ENCODE data around the gene POLD2.
A peak's percentile ranks its signal among the peaks of the same experiment; 100 is the strongest.
"Not testable (repeated sequence)": the region's sequence is repeated elsewhere in the genome, so short reads cannot be mapped to it uniquely, and the experiment has no call there.

The POLD2 gene

DNA sequence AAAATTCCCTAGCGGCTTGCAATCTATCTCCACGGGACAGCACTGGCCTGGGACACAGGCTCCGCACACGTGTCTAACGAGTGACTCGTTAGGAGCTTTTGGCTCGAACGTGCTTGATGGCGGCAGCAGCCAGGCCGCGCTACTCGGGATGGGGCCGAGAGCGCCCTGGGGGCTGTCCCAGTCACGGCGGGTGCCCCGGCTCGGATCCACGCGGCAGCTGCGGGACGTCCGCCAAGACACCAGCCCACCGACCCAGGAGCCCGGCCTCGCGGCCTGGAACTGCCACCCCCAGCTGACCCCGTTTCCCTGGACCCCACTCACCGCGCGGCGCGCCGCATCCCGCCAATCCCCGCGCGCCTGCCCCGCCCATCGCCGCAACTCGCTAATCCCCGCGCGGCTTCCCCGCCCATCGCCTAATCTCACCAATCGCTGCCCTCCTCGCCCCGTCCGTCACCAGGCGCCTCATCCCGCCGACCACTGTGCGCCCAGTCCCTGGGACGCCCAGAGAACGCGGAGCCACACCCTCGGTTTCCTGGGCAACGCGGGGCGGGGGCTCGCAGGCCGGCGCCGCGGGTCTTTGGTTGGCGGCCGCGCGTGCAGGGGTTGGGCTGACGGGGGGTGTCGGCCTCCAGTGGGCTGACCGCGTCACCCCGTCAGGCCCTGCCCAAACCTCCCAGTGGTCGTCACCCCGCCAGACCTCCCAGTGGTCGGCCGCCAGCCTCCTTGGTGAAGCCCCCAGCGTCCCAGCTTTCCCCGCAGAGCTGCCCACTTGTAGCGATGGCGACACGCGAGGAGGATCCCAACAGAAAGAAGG lies at the start of gene POLD2:
Gene POLD2, minus strand, starts transcription at position 359 of the 814 bp plus-strand sequence. CDS start 1,495 bp downstream, outside the sequence.
- DNase-seq, result peak; percentile 89

DNA sequence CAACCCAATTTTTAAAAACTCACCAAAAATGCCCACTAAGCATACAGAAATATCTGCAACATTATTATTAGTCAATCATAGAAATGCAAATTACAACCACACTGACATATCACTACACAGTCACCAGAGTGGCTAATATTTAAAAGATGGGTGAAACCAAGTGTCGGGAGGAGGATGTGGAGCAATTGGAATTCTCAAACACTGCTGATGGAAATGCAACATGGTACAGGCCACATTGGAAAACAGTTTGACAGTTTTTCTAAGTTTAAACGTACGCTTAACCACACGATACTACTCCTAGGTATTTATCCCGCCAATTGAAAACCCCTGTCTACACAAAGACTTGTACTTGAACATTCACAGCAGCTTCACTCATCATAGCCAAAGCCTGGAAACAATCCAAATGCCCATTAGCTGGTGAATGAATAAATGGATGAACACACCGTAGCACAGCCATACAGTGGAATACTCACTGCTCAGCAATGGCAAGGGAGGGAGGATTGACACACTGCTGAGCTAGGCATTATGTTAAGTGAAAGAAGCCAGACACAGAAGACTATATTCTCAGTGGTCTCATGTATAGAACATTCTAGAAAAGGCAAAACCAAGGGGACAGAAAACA lies 49.6 kb upstream of the POLD2 start:
- peak; percentile 17 for DNase-seq

DNA sequence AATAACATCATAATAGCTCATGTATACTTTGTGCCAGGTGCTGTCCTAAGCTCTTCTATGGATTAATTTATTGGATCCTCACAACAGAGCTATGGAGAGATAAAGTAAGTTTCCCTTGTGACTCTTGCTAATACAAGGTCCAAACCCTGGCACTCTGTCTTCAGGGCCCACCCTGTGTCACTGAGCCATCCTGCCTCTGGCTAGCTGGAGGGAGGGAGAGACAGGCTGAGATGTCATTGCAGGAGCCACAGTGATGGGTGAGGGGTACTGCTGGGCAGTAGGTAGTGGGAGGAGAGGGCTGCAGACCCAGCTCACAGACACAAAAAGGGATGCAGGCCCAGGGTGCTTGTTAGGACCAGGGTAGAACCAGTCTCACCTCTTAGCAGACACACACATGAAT lies 49.0 kb upstream of the POLD2 start:
- DNase-seq, result no peak

DNA sequence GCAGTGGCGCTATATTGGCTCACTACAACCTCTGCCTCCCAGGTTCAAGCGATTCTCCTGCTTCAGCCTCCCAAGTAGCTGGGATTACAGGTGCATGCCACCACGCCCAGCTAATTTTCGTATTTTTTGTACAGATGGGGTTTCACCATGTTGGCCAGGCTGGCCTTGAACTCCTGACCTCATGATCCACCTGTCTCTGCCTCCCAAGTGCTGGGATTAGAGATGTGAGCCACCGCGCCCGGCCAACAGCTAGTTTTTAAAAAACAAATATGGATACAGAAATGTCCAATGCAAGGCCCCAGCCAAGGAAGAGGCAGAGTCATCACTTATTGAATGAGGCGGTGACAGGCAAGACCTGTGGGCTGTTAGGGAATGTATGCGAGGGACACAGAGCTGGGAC lies 48.6 kb upstream of the POLD2 start:
- not testable (repeated sequence) for DNase-seq

DNA sequence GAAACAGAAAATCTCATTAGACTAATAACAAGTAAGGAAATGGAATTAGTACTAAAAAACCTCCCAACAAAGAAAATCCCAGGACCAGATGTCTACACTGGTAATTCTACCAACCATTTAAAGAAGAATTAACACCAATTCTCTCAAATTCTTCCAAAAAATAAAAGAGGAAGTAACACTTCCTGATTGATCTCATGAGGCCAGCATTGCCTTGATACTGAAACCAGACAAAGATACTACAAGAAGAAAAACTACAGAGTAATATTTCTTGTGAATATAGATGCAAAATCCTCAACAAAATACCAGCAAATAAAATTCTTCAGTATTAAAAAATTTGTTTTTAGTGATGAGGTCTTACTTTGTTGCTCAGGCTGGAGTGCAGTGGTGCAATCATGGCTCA lies 44.6 kb upstream of the POLD2 start:
- DNase-seq, result no peak

DNA sequence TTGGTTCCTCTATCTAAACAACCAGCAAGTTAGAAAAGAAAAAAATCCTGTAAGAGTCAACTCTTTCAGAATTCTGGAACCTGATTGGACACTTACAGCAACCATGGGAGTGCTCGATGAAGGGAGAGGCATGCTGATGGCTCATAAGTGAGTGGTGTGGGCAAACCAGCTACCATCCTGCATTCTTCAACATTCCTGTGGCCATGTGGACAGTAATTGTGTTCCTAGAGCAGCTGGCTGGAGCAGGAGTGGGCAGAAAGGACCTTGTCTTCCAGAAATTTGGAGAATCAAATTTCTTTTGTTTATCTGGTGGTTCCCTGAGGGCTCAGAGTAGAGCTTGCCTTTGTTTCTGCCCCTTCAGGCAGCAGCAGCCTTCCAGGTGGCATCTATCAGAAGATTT lies 40.2 kb upstream of the POLD2 start:
- DNase-seq, result no peak

DNA sequence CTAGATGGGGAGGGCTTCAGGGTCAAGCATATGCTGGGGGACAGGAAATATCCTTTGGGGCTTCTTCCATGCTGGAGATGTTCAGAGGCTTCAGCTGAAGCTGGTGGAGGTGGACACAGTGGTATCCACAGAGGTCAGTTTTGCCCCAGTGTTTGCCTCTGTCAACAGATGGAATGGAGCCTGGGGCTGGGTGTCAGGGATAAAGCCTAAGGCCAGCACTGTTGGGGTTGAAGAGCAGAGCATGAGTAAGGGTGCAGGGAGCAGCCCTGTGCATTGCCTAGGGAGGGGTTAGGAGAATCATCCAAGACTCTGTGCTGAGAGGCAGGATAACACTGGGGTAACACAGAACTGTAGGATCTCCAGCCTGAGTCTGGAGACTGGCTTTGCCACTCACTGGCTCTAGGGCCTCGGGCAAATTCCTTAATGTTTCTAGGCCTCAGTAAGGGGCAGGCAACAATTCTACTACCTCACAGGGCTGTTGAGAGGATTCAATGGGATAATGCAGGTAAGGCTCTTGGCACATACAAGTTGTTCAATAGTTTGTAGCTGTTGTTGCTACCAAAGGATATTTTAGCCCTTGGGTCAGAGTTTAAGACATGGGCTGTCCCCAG lies 39.5 kb upstream of the POLD2 start:
- DNase-seq, result no peak

DNA sequence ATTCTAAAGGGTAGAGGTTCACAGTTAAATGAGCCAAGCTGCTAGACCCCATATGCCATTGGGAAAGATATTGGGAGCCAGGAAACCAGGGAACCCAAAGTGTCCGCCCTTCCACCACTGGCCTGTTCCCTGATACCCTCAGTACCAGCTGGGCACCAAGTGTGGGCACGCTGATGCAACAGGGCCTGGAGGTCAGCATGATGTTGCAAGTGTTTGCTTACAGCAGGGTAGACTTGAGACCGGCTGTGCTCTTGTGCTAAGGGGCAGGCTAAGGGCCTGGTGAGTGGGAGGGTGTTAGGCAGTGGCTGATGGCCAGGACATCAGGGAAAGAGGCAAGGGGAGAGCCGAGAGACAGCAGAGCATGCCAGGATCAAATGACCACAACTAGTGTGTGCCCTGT lies 38.8 kb upstream of the POLD2 start:
- DNase-seq, result no peak

DNA sequence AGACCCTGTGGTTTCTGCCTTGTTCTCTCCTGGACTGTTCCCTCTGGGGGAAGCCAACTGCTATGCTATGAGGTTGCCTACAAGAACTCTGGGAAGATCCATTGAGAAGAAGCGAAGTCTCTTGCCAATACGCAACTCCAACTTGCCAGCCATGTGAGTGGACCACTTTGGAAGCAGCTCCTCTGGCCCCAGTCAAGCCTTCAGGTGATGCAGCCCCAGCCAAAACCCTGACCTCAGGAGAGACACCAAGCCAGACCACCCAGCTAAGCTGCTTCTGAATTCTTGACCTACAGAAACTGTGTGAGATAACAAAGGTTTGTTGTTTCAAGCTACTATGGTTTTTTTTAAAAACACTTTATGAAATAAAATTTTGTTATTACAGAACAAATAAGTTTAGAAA lies 38.0 kb upstream of the POLD2 start:
- DNase-seq, result no peak

DNA sequence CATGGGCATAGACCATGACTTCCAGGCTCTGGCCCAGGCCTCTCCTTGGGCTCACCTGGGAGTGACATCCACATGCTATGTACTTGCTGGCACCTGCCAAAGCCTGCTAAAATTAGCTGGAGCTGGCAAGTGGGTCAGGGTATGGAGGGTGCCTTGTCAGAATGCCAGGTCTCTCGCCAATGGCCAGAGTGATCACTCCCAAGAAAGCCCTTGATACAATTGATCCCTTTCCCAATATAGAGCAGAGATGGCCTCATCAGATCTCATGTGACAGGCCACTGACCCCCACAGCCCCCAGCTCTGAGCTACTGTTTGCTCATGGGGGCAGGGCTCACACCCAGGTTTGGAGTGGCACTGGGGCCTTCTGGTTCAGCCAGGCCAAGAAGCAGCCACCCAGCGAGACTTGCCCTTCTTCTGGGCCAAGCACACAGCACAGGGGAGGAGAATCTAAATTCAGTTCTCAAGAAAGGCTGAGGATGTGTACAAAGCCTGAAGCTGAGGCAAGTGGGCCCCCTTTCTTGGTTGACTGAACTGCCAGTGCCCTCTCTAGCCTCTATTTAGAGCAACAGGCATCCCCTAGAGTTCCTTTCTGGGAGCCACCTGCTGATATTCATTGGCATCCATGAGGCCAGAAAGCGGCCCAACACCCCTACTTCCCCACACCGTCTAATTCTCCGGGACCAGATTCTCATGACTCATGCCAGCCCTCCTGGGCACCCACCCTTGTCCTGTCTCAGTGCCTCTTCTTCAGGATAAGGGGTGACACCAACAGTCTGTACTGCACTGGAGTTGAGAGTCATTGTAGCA lies 36.7 kb upstream of the POLD2 start:
- DNase-seq, result no peak

DNA sequence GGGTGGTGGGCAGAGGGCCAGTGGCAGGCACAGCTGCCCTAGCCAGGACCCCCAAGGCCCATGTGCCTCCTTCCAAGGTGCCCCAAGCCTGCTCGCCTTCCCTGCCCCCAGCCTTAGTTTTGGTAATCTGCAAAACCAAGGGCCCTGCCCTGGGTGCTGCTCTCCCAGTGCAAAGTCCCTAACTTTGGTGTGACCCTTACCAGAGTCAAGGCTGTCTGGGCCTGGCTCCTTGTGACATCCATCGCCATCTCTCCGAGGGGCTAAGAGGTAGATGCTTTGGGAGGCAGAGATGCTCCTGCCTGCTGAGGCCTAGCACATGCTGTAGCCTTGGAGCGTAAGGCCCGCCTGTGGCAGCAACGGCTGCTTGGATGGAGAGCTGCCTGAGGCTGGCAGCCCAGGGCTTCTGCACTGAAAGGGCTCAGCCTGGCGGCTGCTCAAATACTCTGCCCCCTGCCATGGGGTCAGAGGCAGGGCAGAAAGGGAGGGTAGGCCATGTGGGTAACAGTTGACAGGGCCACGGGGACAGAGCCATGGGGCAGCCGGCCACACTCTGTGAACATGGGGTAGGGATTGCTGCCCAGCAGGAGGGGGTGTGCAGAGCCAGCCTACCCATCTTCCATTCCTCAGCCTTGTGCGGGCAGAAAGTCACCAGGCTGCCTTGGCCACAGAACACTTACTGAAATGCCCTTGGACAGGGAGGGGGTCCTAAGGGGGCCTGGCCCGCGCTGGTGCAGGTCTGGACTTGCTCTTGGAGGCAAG lies 35.7 kb upstream of the POLD2 start:
- no peak for DNase-seq

DNA sequence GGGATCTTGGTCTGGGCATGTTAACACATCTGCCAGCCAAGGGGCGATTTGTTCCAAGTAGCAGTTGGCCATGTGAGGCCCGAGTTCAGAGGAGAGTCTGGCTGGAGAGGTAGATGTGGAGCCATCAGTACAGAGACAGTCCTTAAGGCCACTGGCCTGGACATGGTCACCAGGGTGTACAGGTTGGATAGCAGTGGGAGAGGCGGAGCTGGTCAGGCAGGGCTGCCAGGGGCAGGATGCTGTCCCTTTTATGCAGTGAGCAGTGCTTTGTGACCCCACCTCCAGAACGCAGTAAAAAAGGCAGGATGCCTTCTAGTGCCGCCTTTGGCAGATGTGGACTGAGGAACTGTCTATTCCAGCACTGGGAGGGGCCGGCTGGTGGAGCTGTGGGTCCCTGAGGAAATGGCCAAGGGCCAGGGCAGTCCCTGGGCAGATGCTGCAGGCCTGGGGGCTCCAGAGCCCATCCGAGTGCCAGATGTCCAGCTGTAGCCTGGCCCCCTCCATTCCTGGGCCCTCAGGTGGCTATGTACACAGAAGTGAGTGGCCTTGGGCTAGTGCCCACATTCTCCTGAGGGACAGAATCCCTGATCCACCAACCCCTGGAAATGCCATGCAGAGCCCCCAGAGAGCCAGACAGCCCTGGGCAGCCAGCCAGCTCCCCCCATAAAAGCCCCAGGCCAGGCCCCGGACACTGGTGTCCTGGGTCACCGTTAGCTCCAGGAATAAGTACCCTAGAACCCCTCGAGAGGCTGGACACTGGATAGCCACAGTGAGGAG lies 34.9 kb upstream of the POLD2 start:
- no peak for DNase-seq

DNA sequence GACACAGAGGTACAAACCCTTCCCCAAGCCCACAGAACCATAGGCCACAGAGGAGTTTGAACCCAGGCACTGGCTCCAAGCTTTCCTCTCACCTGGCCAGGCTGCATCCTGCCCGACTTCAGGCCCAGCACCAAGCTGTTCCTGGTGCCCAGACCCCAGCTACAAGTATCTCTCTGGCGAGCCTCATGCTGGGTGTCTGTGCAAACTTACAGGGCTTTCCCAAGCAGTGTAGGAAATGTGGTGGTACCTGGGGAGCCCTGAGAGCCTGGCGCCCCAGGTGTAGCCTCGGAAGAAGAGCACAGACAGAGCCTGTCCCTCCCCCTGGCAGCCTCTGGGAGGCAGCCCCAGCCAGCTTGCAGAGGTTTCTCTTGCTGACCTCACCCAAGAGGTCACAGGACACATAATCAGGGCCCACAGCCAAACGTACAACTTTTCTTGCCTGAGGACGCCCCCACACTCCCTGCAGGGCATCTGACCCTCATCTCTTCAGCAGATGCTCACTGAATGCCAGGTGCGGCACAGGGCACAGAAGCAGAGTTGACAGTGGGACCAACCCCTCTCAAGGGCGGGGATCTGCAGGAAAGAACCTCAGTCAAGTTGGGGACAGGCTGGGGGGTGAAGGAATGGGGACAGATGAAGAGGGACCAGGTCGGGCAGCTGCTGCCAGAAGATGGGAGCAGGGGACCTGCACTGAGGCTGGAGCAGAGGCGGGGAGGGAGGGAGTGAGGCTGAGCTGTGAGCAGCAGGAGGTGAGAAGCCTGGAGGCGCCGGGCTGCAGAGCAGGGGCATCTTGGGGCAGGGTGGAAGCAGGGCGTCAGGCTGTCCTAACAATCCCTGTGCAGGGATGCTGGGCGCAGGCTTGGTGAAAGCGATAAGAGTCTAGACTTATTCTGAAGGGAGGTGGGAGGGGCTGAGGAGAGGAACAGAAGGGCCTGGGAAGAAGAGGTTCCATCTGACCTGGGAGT lies 34.0 kb upstream of the POLD2 start:
- DNase-seq, result no peak

DNA sequence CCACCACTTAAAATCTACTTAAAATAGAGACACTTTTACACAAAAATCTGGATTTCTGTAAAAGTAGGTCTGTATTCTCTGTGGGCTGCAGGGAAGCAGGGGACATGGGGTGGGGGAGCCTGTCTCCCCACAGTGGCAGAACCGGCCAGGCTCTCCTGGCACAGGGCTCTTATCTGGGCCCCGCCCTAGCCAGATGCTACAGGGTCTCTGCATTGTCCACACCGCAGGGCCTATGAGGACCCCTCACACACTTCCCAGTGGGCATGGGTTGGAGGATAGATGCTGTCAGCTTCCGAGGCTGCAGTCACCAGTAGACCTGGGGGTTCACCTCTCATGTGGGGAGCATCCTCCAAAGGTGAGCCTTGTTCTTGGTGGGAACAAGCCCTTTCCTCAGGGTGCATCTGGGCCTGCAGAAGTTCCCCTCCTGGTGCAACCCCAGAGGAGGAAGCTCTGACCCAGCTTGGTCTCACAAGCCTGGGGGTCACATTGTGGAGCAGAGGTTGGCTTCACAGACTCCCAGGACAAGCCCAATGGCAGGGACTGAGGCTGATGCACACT lies 33.2 kb upstream of the POLD2 start:
- DNase-seq, result no peak

DNA sequence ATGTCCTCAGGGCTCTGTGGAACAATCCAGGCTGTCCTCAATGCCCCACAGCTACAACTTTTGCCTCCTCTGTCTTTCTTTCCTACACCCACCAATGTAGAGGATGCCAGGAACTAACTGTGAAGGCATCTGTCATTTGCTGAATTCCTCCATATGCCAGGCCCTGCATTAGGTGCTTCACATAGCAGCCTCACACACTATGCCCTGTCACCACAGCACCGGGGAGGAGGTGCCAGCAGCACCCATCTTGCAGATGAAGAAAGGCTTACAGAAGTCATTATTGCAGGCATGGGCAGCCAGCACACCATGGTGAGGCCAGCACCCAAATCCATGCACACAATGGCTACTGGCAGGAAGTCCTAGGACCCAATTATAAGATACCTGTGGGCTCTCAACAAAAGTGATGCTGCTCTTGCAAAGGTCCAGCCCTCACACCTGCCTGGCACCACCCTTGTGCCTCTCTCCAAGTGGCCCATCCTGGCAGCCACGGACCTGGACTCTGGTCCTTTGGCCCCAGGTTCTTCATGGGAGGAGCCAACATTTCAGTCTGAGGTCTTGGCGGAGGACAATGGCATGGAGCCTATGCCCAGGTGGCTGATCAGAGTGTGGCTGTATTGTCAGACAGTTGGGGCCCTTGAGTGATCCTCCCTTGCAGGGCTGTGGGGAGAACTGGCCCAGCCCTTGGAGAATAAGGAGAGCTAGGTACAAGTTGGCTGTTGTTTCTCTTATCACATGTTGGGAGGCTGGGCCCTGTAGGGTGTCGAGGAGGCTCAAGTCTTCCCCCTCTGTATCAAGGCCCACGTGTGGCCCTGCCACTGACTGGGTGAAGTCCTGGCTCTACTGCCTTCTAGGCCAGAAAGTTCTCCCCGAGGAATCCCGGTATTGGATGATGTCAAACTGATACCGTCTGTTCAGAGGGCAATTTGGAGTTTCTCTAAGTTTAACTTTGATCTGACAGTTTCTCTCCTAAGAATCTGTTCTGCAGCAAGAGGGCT lies 32.1 kb upstream of the POLD2 start:
- no peak for DNase-seq

DNA sequence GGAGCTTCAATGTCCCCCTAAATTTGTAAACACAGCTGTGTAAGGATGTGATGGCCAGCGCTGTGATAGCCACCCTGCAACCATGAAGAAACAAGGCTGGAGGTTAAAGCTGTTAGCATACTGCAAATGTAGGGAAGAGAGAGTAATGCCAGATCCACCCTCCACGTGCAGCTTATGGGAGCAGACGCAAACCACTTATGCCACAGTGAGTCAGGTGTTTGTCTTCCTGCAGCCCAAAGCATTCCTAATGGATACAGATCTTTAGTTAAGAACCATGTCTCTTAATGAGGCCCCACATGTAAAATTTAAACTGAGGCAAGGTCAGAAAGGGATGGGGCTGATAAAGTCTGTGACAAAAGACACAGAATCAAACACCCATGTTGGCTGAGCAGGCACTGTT lies 31.4 kb upstream of the POLD2 start:
- no peak for DNase-seq

DNA sequence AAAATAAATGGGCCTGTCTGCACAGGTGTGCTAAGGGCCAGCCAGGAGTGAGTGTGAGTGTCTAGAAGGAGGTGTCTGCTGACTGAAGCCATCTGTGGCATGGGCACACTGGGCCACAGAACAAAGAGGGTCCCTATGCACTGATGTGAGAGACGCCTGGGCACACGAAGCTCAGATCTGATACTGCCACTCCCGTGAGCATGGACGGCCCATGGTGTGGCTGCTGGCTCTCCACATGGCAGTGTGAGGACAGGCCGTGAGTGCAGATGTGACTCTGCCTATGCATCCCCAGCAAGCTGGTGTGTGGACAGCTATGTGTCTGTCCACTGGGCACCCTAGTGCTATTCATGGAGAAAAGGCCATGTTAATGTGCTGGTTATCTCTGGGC lies 30.6 kb upstream of the POLD2 start:
- no peak for DNase-seq

DNA sequence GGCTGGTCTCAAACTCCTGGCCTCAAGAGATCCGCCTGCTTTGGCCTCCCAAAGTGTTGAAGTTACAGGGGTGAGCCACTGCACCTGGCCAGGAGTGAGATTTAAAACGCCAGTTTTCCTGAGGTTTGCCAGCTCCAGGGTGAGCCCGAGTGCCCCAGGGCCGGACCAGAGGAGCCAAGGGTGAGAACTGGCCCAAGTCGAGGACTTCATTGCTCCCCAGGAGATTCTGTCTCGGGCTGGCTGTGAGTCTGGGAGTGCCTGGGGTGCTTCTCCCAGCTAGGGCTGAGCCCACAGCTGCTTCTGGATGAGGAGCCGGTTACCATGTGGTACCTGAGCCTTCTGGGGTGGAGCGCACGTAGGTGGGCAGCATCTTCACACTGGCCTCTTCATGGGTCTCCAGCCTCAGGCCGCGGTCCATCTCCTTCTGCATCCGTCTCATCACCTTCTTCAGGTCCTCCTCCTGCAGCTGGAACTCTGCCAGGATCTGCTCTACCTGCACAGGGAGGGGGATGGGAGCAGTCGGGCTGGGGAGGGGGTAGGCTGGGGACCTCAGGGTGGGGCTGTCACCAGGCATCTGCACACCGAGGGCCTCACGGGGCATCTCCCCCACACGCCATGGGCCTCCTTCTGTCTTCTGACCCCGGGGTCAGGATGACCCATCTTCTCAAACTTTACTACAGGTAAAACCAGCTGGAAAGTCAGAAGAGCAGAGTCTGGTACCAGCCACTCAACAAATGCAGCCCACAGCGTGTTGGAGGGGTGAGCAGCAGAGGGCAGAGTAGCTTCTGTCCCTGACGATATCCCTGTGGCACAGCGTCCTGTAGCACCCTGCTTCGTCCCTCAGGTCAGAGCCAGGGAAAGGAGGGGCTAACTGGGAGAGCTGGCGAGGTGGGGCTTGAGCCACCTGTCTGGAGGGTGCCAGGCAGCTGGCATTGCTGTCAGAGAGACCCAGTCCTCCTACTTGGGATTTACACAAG lies 29.9 kb upstream of the POLD2 start:
- no peak for DNase-seq

Data from NCI-H2029 treated with DMSO at 0.1 percent for 48 hours (cell line).